Measurements from ENCODE around the gene LOXL3.
"Not testable (repeated sequence)": the region's sequence is repeated elsewhere in the genome, so short reads cannot be mapped to it uniquely, and the experiment has no call there.

Gene LOXL3

GRCh38 chr2:74495440-74495839, 58.3 kb downstream of the LOXL3 start:
- no peak for DNase-seq (ENCODE audit: low spot score)
- H3K27ac ChIP-seq = no peak overlapping the region
- H3K4me3 ChIP-seq = no peak overlapping the region
- TF ChIP-seq CTCF (IDR thresholded peaks at IDR 0.05) = no peak

GRCh38 chr2:74493546-74493945, 60.2 kb downstream of the LOXL3 start:
- DNase-seq (ENCODE audit: low spot score) = no peak

GRCh38 chr2:74491648-74492544, 61.8 kb downstream of the LOXL3 start:
- DNase-seq (ENCODE audit: low spot score) = no peak
- no peak for TF ChIP-seq CTCF (IDR thresholded peaks at IDR 0.05)
- H3K27ac ChIP-seq = no peak overlapping the region
- H3K4me3 ChIP-seq = no peak overlapping the region

More at GRCh38 chr2:74493546-74493945, 60.2 kb downstream of the LOXL3 start:
- TF ChIP-seq CTCF (IDR thresholded peaks at IDR 0.05) = no peak
- no peak overlapping the region for H3K4me3 ChIP-seq
- no peak overlapping the region for H3K27ac ChIP-seq

- no peak overlapping the region for H3K4me3 ChIP-seq
- no peak for DNase-seq (ENCODE audit: low spot score)
- no peak overlapping the region for H3K27ac ChIP-seq
- no peak for TF ChIP-seq CTCF (IDR thresholded peaks at IDR 0.05)
Observed at GRCh38 chr2:74489906-74490305, 63.8 kb downstream of the LOXL3 start.

- no peak for DNase-seq (ENCODE audit: low spot score)
- Histone ChIP-seq H3K4me3 (no peak overlapping the region), H3K27ac (no peak overlapping the region)
- TF ChIP-seq CTCF (IDR thresholded peaks at IDR 0.05) = no peak
Observed at GRCh38 chr2:74488643-74489481, 64.9 kb downstream of the LOXL3 start.

- Histone ChIP-seq H3K27ac (no peak overlapping the region), H3K4me3 (no peak overlapping the region)
- no peak for TF ChIP-seq CTCF (IDR thresholded peaks at IDR 0.05)
- DNase-seq (ENCODE audit: low spot score) = no peak
Observed at GRCh38 chr2:74486141-74486540, 67.6 kb downstream of the LOXL3 start.

- DNase-seq (ENCODE audit: low spot score) = not testable (repeated sequence)
Observed at GRCh38 chr2:74483675-74484164, 70.0 kb downstream of the LOXL3 start.

More at GRCh38 chr2:74483675-74484164, 70.0 kb downstream of the LOXL3 start:
- peak overlapping the region; percentile 86 to 96 for H3K27ac ChIP-seq
- peak overlapping the region; percentile 80 for H3K4me3 ChIP-seq
